Stimulated activated CD8-positive, alpha-beta memory T cell treated with anti-CD3 and anti-CD28 coated beads, Interleukin-4, amount 100 ng/mL, for 48 hours (primary cell): ENCODE results near the gene ATG9A.
A peak's percentile ranks its signal among the peaks of the same experiment; 100 is the strongest.
"Not testable (repeated sequence)": the region's sequence is repeated elsewhere in the genome, so short reads cannot be mapped to it uniquely, and the experiment has no call there.

Source experiments
- DNase-seq: peaks from one replicate; pipeline ENCODE4 v3.0.0-alpha.2; 2020

ATG9A gene

DNA sequence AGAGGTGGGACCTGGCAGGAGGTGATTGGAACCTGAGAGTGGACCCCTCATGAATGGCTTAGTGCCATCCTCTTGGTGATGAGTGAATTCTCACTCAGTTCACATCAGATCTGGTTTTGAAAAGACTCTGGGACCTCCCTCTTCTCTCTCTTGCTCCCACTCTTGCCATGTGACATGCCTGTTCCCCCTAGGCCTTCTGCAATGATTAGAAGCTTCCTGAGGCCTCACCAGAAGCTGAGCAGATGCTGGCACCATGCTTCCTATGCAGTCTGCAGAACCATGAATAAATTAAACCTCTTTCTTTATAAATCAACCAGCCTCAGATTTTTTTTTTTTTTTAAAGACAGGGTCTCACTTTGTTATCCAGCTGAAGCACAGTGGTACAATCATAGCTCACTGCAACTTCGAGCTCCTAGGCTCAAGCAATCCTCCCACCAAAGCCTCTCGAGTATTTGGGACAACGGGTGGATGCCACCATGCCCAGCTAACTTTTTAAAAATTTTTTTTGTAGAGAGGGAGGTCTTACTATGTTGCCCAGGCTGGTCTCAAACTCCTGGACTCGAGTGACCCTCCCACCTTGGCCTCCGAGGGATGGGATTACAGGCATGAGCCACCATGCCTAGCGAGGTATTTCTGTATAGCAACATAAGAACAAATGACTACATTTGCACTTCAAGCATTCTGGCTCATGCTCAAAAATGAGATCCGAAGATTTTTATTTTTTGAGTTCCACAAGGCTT, 24.8 kb downstream of the ATG9A start:
- no peak for DNase-seq

DNA sequence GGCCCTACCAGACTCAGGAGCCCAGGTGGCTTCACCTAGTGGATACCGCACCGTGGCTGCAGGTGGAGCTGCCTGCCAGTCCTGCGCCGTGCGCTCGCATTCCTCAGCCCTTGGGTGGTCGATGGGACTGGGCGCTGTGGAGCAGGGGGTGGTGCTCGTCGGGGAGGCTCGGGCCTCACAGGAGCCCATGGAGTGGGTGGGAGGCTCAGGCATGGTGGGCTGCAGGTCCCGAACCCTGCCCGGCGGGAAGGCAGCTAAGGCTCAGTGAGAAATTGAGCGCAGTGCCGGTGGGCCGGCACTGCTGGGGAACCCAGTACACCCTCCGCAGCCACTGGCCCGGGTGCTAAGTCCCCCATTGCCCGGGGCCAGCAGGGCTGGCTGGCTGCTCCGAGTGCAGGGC, 28.1 kb downstream of the ATG9A start:
- DNase-seq: not testable (repeated sequence)

DNA sequence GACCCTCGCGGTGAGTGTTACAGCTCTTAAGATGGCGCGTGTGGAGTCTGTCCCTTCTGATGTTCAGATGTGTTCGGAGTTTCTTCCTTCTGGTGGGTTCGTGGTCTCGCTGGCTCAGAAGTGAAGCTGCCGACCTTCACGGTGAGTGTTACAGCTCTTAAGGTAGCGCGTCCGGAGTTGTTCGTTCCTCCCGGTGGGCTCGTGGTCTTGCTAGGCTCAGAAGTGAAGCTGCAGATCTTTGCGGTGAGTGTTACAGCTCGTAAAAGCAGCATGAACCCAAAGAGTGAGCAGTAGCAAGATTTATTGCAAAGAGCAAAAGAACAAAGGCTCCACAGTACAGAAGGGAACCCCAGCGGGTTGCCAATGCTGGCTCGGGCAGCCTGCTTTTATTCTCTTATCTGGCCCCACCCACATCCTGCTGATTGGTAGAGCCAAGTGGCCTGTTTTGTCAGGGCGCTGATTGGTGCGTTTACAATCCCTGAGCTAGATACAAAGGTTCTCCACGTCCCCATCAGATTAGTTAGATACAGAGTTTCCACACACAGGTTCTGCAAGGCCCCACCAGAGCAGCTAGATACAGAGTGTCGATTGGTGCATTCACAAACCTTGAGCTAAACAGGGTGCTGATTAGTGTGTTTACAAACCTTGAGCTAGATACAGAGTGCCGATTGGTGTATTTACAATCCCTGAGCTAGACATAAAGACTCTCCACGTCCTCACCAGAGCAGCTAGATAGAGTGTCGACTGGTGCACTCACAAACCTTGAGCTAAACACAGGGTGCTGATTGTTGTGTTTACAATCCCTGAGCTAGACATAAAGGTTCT, 28.7 kb downstream of the ATG9A start:
- peak; percentile 66 for DNase-seq

DNA sequence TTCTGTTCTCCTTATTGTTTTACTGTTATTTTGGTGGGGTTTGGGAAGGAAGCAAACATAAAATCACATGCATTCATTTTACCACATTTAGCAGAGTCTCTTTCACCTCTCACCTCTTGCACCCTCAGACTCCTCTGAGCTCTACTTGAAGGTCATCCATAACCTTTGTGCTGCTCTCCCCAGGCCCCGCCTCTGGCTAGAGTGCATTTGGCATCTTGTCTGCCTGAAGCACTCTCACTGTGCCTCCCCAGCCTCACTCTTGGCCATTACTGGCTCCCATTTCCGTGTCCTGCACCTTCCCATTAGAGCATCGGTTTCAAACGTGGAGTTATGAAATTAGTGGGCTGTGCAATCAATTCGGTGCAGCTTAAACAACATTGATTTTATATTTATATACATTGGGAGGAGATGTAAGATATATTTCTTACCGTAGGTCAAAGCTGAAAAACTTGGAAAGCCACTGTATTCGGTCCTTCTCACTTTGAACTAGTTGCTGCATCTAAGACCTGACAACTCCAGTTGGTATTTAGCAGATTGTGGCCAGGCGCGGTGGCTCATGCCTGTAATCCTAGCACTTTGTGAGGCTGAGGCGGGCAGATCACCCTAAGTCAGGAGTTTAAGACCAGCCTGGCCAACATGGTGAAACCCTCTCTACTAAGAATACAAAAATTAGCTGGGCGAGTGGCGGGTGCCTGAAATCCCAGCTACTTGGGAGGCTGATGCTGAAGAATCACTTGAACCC, 29.8 kb downstream of the ATG9A start:
- no peak for DNase-seq

DNA sequence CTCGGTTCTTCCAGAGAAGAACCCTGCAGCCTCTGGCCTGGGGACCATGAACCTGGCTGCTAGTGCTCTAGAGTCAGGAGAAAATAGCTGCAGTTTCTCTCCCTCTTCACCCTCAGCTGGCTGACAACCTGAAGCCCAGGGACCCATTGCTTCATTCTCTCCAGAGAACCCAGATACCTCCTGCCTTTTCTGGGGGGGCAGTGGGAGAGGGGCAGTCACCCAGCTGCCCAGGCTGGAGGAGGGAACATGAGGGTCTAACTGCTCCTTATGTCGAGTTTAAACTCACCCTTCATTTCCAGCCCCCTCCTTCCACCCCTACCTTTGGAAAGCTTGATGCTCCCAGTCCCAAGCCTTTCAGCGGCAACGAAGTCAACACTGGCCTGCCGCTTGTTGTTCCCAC, 30.5 kb downstream of the ATG9A start:
- no peak for DNase-seq

DNA sequence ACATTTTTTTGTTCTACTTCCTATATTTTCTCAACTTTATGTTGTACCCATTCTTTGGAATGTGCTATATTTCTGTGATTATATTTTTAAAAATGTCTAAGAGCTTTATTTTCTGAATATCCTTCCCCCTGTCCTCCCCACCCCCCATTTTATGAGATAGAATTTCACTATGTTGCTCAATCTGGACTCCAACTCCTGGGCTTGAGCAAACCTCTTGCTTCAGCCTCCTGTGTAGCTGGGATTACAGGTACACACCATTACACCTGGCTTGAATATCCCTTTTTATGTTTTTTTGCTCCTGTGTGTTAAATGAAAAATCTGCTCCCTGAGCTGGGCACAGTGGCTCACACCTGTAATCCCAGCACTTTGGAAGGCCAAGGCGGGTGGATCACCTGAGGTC, 32.0 kb downstream of the ATG9A start:
- DNase-seq: no peak

DNA sequence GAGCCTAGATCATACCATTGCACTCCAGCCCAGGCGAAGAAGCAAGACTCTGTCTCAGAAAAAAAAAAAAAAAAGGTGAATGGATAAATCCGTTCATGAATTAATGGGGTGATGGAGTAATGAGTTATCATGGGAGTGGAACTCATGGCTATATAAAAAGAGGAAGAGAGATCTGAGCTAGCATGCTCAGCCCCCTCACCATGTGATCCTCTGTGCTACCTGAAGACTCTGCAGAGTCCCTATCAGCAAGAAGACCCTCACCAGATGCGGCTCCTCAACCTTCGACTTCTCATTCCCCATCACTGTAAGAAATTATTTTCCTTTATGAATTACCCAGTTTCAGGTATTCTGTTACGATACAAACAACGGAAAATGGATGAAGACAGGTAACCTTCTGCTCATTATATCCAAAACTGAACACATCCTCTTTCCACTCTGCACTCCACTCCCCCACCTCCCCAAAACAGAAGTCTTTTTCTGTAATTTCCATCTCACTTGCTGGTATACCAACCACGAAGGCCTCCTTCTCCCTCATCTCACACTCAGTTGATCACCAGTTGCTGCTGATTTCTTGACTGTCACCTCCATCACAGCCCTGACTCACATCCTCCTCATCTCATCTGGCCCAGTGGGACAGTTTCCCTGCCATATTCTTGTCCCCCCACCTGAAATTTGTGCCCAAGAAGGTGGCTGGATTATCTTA, 42.5 kb downstream of the ATG9A start:
- DNase-seq: no peak

DNA sequence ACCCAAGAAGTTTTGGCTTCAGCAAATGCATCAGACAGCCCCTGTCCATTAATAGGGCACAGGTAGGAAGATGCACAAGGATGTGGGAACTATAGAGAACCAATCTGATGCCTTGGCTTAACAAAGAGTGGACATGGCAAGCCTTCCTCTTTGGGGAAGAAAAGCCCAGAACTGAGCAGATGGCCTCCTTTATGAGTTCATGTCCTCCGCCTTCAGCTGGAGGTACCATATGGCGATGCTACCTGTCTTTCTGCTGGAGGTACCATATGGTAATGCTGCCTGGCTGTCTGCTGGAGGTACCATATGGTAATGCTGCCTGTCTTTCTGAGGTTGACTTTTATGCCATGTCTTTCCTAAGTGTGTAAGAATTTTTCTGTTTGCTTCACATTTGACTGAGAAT, 45.3 kb downstream of the ATG9A start:
- DNase-seq: no peak

DNA sequence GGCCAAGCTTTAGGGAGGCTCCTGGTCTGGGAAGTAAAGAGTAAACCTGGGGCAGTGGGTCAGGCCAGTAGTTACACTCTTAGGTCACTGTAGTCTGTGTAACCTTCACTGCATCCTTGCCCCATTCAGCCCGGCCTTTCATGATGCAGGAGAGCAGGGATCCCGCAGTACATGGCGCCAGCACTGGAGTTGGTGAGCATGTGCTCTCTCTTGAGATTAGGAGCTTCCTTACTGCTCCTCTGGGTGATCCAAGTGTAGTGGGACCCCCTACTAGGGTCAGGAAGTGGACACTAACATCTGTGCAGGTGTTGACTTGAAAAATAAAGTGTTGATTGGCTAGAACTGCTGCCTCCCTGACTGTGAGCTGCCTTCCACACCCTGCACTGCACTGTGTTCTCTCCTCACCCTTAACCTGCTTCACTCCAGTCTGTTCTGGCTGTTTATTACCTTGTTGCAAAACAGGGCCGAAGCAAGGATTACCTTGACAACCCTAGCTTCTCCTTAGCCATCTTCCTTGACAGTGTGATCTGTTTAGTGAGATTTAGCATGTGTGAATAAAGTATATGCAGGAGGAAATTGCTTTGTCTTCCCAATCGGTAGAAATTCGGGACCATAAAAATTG, 46.2 kb downstream of the ATG9A start:
- DNase-seq: no peak

DNA sequence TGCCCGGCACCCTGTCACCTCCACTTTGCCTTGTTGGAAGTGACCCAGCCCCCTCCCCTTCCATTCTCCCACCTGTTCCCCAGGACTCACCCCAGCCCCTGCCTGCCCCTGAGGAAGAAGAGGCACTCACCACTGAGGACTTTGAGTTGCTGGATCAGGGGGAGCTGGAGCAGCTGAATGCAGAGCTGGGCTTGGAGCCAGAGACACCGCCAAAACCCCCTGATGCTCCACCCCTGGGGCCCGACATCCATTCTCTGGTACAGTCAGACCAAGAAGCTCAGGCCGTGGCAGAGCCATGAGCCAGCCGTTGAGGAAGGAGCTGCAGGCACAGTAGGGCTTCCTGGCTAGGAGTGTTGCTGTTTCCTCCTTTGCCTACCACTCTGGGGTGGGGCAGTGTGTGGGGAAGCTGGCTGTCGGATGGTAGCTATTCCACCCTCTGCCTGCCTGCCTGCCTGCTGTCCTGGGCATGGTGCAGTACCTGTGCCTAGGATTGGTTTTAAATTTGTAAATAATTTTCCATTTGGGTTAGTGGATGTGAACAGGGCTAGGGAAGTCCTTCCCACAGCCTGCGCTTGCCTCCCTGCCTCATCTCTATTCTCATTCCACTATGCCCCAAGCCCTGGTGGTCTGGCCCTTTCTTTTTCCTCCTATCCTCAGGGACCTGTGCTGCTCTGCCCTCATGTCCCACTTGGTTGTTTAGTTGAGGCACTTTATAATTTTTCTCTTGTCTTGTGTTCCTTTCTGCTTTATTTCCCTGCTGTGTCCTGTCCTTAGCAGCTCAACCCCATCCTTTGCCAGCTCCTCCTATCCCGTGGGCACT, 46.9 kb downstream of the ATG9A start:
- DNase-seq: no peak

DNA sequence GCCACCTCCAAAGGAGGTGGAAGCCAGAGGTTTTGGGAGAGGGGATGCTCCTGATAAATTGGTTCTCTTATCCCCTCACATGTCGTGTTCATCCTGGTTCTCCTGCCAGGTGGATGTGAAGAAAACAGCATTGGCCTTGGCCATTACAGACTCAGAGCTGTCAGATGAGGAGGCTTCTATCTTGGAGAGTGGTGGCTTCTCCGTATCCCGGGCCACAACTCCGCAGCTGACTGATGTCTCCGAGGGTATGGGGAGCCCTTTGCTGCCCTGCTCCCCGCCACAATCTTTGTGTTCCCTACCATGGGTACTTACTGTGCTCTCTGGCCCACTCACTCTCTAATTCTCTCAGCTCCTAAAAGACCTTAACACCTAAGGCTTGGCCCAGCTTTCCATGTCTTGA, 47.9 kb downstream of the ATG9A start:
- no peak for DNase-seq

DNA sequence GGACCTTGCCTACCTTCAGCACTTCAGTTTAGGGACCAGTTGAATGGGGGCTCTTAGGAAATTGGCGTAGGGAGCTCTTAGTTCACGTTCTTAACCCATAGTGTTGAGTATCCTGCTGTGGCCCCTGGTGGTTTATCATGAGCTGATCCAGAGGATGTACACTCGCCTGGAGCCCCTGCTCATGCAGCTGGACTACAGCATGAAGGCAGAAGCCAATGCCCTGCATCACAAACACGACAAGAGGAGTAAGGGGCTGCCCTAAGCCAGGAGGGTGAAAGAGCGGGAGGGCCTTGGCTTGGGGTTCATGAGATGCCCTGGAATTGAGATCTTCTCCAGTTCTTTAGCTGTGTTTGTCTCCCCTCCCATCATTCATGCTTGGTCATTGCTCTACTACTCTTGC, 48.5 kb downstream of the ATG9A start:
- DNase-seq: no peak

DNA sequence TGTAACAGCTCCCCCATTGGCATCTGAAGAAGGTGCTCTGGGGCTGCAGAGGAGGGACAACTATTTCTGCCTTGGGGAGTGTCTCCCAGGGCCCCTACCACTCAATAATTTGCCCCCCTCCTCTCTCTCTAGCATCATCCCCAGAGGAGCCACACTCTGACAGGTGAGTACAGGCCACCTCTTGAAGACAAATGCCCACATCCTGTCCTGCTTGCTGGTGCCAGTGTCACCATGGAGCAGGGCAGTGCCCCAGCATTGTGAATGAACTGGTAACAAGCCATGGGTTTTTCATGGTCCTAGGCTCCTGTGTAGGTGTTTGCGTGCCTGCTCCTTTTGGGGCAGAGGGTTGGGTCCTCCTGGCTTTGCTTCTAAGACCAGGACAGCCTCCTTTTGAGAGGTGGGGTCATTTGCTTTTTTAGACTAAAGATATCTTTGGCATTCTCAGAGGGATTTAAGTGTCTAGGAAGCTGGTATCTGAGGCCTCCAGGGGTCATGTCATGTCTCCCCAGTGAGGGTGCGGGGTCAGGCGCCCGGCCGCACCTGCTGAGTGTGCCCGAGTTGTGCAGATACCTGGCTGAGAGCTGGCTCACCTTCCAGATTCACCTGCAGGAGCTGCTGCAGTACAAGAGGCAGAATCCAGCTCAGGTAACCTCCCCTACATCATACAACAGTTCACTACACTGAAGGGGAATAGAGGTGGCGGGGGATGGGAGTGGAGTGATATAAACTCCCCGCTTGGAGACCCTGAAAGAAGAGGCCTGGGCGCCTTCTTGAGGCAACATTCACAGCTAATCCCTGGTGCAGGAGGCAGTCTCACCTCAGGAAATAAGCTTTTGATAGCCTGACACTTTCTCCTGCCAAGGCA, 49.6 kb downstream of the ATG9A start:
- no peak for DNase-seq

DNA sequence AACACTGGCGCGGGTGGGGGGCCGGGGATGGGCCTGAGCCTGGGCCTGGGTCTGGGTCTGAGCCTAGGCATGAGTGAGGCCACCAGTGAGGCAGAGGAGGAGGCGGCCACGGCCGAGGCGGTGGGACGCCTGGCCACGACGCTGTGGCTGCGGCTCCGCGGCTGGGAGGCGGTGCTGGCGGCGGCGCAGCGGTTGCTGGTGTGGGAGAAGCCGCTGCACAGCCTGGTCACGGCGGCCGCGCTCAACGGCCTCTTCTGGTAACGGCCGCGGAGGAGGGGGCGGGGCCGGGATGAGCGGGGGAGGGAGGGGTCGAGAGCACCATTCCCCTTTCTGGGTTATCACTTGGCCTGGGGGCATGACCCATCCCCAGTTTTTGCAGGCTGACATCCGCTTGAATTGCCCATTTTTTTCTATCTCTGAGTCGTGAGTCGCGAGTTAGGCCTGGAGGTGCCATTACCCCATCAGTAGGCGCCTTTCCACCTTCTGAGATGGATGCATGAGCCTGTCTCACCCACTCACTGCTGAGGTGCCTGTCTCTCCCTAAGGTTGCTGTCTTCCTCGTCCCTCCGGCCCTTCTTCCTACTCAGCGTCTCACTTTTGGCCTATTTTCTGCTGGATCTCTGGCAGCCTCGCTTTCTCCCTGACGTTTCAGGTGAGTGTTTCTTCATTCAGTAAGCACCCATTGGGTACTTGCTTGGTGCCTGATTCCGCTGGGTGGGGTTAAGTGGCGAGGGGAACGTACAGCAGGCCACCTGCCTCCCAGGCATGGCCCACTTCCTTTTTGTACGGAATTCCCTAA, 50.9 kb downstream of the ATG9A start:
- peak; percentile 53 for DNase-seq

DNA sequence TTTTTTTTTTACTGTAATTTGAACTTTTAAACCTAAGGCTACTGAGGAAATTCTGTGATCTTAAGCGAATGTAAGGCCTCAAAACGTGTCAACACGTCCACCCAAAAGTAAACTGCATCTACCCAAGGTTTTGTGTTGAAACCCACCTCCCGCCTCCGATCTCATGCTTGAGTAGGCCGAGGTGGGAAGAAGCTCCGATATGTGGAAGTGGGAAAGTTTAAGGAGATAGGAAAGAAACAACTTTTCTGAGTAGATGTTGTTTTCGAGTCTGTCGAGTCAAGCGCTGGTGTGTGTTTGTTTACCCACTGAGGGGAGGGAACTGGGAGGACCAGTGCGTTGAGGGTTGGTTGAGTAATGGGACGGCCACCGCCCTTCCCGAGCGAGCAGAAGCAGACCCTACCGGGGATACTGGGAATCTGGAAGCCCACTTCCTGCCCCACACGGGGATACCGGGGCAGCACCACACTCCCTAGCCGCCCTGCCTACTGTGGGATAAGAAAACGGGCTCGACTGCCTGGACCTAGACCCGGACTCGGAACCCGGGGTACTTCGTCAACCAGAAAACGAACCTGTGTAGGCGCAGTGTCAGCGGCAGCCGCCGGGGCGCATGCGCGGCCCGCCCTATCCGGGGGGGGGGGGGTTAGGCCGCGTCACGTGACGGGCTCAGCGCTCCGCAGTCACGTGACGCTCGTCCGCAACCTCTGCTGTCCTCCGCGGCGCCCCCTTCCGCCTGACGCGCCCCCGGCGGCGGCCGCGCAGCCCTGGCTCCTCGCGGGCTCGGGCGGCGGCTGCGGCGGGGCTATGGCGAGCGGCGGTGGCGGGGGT, 51.7 kb downstream of the ATG9A start, which contains the start of gene RETREG2:
Gene RETREG2 (plus strand): TSS at position 724 of the 825 bp plus-strand sequence. CDS start 78 bp downstream, at position 802.
- DNase-seq: peak; percentile 80

DNA sequence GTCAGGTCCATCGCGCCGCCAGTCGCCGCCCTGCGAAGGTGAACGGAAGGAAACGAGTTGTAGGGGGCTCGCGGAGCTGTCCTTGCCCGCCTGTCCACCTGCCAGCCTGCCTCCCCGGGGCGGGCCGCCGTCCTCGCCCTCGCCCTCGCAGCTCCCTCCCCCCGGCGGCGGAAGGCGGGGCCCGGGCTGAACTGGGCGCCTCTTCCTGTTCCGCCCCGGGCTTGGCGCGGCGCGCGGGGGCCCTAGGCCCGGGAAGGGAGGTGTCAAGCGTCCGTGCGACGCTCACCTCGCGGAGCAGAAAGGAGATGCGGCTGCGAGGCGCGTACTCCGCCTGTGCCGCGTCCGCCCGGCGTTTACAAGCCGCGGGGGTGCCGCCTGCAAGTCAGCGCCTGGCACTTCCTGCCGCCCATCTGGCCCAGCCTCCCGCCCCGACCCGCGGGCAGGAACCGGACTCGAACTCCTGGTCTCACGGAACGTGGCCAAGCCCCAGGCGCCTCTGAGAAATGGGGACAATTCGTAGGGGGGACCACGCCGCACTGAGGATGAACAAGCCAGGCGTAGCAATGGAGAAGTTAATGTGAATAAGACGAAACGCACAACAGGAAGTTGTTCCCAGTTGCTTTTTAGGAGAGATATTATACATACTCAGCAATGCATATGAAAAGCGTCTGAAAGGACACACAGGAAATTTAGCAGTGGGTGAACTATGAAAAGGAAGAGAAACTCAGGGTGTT, 52.5 kb downstream of the ATG9A start, which contains the start of gene CNPPD1:
Gene CNPPD1 (minus strand): TSS at position 108 of the 734 bp plus-strand sequence. CDS start 97 bp downstream, at position 11.
- peak; percentile 89 for DNase-seq

DNA sequence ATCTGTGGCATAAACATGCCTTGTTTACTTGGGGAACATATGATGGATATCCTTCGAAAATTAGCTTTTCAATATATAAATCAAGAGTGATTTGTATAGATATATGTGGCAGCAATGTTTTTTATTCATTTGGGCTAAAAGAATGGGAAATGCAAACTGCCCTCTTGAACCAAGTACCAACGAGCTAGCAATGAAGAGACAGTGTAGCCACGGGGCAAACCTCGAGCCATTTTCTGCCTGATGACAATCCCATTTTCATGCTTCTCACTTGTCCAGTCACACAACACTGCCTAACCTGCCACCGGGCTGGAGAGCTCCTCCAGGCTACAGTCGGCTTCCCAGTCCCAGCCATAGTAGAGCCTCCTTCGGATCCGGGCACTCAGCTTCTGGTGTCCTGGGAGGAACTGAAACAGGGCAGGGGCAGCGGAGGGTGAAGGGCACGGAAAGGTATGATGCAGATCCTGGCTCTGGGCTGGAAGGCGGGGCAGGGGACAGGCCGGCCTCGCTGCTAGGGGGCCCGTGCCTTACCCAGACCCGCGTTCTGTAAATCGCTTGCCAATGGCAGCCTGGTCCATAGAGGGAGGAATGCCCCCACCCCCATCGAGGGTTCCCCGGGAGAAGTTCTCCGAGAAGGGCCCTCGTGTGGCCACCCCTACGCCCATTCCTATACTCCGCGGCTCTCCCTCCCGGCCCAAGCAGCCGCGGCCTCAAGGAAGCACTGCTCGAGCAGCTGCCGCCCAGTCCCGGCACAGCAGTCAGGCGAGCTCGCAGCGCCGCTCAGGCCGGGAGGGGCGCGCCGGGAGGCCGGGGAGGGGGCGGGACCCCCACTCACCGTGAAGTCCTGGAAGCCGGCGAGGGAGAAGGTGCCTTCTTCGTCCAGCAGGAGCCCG, 53.3 kb downstream of the ATG9A start:
- DNase-seq: peak; percentile 52
